Liver (tissue), 9 donors: Measurements from ENCODE around the gene SLC39A3. TPM values are rescaled to one million over a fixed set of nuclear protein-coding genes. Genes with fewer than 3 reads are reported as not detected.

Source experiments
- DNase-seq: peaks from one replicate; pipeline ENCODE4 v3.0.0-alpha.2; 2017; ENCODE audit warnings: low spot score
- H3K27ac ChIP-seq, 2 donors: one replicate each; pipeline ENCODE4 v1.7.0; 2013; ENCODE audit warnings: inconsistent platforms in 2 of 2, low read length in 2 of 2, control low read depth in 1 of 2, low read depth in 1 of 2, mild to moderate bottlenecking in 1 of 2
- H3K27me3 ChIP-seq, 4 donors: one replicate each; pipeline versions ENCODE4 v1.6.1 to v1.7.0; 2013; ENCODE audit warnings: low read length in 3 of 4, inconsistent platforms in 1 of 4, mild to moderate bottlenecking in 1 of 4, moderate library complexity in 1 of 4; ENCODE audit not compliant: control insufficient read depth in 4 of 4, insufficient read depth in 4 of 4
- H3K36me3 ChIP-seq, 4 donors: one replicate each; pipeline versions ENCODE4 v1.6.1 to v1.7.0; 2013; ENCODE audit warnings: low read length in 3 of 4, mild to moderate bottlenecking in 3 of 4, low read depth in 1 of 4, moderate library complexity in 1 of 4; ENCODE audit not compliant: control insufficient read depth in 4 of 4, insufficient read depth in 3 of 4
- H3K4me1 ChIP-seq, 4 donors: one replicate each; pipeline versions ENCODE4 v1.6.1 to v1.7.0; 2013; ENCODE audit warnings: low read length in 3 of 4, mild to moderate bottlenecking in 3 of 4, moderate library complexity in 1 of 4; ENCODE audit not compliant: control insufficient read depth in 4 of 4, insufficient read depth in 4 of 4
- H3K4me3 ChIP-seq, 3 donors: one replicate each; pipeline versions ENCODE4 v1.6.1 to v1.7.0; 2013; ENCODE audit warnings: low read length in 3 of 3, control low read depth in 1 of 3, low read depth in 1 of 3, mild to moderate bottlenecking in 1 of 3
- H3K9ac ChIP-seq, 2 donors: one replicate each; pipeline ENCODE4 v1.7.0; 2013; ENCODE audit warnings: low read length in 2 of 2, mild to moderate bottlenecking in 2 of 2, moderate library complexity in 2 of 2, control low read depth in 1 of 2, low read depth in 1 of 2
- H3K9me3 ChIP-seq, 4 donors: one replicate each; pipeline versions ENCODE4 v1.6.1 to v1.7.0; 2013; ENCODE audit warnings: low read length in 3 of 4; ENCODE audit not compliant: control insufficient read depth in 4 of 4
- EGR1 ChIP-seq, 2 donors: IDR thresholded peaks; 2 replicates each; pipeline ENCODE4 v1.6.1; 2016 to 2018; ENCODE audit warnings: antibody characterized with exemption in 2 of 2, low read depth in 2 of 2
- FOXA2 ChIP-seq: IDR thresholded peaks from 2 replicates; pipeline ENCODE4 v1.6.1; 2016; ENCODE audit warnings: antibody characterized with exemption
- HNF4A ChIP-seq, 2 donors: conservative IDR thresholded peaks; 2 replicates each; pipeline ENCODE4 v1.6.1; 2016; ENCODE audit warnings: antibody characterized with exemption in 2 of 2, mild to moderate bottlenecking in 2 of 2
- HNF4G ChIP-seq: IDR thresholded peaks from 2 replicates; pipeline ENCODE4 v1.6.1; 2016; ENCODE audit warnings: antibody characterized with exemption
- JUND ChIP-seq, 2 donors: IDR thresholded peaks; 2 replicates each; pipeline ENCODE4 v1.6.1; 2016; ENCODE audit warnings: antibody characterized with exemption in 2 of 2
- RAD21 ChIP-seq, 2 donors: IDR thresholded peaks; 2 replicates each; pipeline ENCODE4 v1.6.1; 2016; ENCODE audit warnings: antibody characterized with exemption in 2 of 2, mild to moderate bottlenecking in 2 of 2
- RXRA ChIP-seq, 2 donors: IDR thresholded peaks; 2 replicates each; pipeline ENCODE4 v1.6.1; 2017 to 2018; ENCODE audit warnings: antibody characterized with exemption in 2 of 2, mild to moderate bottlenecking in 1 of 2
- SP1 ChIP-seq: IDR thresholded peaks from 2 replicates; pipeline ENCODE4 v1.6.1; 2018; ENCODE audit warnings: antibody characterized with exemption, mild to moderate bottlenecking
- TAF1 ChIP-seq: conservative IDR thresholded peaks from 2 replicates; pipeline ENCODE4 v1.6.1; 2016; ENCODE audit warnings: antibody characterized with exemption, mild to moderate bottlenecking
- YY1 ChIP-seq: IDR thresholded peaks from 2 replicates; pipeline ENCODE4 v1.6.1; 2016; ENCODE audit warnings: antibody characterized with exemption, mild to moderate bottlenecking
- WGBS: extraction: QIAGEN DNeasy Blood & Tissue Kit; methylation state at CpG from one replicate; pipeline ENCODE4 v1.1.7; 2013; 5-methylcytosine and 5-hydroxymethylcytosine counted together
- polyA plus RNA-seq, 2 donors: library from polyadenylated mRNA; stranded (reverse) in 1 of 2; unstranded in 1 of 2; fragments of 200-250 nt in 1 of 2; fragments of >200 nt in 1 of 2; fragmentation: Nextera tagmentation in 1 of 2; extraction: Ambion mirVana in 1 of 2; gene quantifications; one replicate each; pipeline versions ENCODE4 v1.2.1 to v1.2.3, GENCODE V29; 2013 to 2015
- total RNA-seq, 2 donors: library from RNA; depleted of rRNA; stranded (reverse); fragments of >200 nt; gene quantifications; one replicate each; pipeline ENCODE4 v1.2.3, GENCODE V29; 2014
- TF ChIP-seq, protein P1 (sequence below): fragments of 150-350 bp; IDR thresholded peaks from 2 replicates; pipeline ENCODE4 v1.5.1; 2017; ENCODE audit warnings: improper control_type of control experiment, low read depth, low read length; ENCODE audit not compliant: missing input control
- TF ChIP-seq, protein P2 (sequence below): IDR thresholded peaks from 2 replicates; pipeline ENCODE4 v1.6.1; 2016; ENCODE audit warnings: antibody characterized with exemption
- TF ChIP-seq, protein P3 (sequence below): IDR thresholded peaks from 2 replicates; pipeline ENCODE4 v1.6.1; 2016; ENCODE audit warnings: antibody characterized with exemption
- TF ChIP-seq, protein P4 (sequence below): IDR thresholded peaks from 2 replicates; pipeline ENCODE4 v1.6.1; 2016; ENCODE audit warnings: antibody characterized with exemption
- TF ChIP-seq, protein P5 (sequence below): IDR thresholded peaks from 2 replicates; pipeline ENCODE4 v1.6.1; 2016; ENCODE audit warnings: antibody characterized with exemption, mild to moderate bottlenecking
- donor health status: healthy.
- donor health status: healthy.
- donor health status: healthy.
- donor health status: healthy.
- donor health status: healthy.

Gene SLC39A3
- total and polyA plus RNA-seq, 4 donors = 19.8 to 29.0 (median 24.2) TPM

DNA sequence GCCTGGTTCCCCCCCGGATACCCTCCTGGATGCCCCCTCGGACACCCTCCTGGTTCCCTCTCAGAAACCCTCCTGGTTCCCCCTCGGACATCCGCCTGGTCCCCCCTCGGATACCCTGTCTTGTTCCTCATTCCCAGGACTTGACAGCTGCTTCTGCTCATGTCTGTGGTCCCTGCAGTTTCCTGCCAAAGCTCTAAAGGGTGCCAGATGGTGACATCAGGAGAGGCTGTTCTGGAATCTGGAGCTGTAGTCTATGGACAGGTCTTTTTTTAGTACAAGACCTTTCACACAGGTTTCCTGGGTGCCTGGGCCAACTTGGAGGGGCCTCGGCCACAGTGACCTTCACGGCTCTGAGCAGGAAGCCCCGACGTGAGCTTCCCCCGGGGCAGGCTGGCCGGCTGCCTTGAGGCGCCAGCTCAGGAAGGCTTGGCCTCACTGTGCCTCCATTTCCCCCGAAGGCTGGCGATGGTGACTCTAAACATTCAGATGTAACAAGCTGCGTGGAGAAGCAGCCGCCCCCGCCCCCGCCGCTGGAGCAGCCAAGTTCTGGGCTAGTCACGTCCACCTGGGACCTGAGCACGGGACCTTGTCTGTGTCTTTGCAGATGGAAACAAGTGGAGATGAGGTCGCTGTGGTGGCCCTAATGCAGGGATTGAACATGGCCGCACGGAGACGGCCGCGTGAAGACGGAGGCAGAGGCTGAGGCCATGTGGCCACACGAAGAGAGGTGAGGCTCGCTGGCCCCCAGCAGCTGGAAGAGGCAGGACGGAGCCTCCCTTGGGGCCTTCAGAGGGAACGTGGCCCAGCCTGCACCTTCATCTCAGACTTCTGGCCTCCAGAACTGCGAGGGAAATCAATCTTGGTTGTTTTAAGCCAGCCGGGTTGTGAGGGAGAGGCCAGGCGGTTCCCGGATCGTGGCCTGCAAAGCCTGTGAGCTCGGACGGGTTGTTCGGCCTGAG, 30.5 kb upstream of the SLC39A3 start:
- WGBS = 84% methylated on average over 40 of the region's 40 CpGs
- no peak overlapping the region for H3K4me3 ChIP-seq
- peak overlapping the region in 1 of 2 donors; percentile 38 for H3K27ac ChIP-seq
- no peak overlapping the region for H3K9ac ChIP-seq
- TF ChIP-seq, protein P1, sequence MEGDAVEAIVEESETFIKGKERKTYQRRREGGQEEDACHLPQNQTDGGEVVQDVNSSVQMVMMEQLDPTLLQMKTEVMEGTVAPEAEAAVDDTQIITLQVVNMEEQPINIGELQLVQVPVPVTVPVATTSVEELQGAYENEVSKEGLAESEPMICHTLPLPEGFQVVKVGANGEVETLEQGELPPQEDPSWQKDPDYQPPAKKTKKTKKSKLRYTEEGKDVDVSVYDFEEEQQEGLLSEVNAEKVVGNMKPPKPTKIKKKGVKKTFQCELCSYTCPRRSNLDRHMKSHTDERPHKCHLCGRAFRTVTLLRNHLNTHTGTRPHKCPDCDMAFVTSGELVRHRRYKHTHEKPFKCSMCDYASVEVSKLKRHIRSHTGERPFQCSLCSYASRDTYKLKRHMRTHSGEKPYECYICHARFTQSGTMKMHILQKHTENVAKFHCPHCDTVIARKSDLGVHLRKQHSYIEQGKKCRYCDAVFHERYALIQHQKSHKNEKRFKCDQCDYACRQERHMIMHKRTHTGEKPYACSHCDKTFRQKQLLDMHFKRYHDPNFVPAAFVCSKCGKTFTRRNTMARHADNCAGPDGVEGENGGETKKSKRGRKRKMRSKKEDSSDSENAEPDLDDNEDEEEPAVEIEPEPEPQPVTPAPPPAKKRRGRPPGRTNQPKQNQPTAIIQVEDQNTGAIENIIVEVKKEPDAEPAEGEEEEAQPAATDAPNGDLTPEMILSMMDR = no peak
- TF ChIP-seq YY1 = no peak
- no peak for TF ChIP-seq HNF4G
- TF ChIP-seq, protein P2, sequence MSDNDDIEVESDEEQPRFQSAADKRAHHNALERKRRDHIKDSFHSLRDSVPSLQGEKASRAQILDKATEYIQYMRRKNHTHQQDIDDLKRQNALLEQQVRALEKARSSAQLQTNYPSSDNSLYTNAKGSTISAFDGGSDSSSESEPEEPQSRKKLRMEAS = no peak
- TF ChIP-seq FOXA2 = no peak
- TF ChIP-seq, protein P3, sequence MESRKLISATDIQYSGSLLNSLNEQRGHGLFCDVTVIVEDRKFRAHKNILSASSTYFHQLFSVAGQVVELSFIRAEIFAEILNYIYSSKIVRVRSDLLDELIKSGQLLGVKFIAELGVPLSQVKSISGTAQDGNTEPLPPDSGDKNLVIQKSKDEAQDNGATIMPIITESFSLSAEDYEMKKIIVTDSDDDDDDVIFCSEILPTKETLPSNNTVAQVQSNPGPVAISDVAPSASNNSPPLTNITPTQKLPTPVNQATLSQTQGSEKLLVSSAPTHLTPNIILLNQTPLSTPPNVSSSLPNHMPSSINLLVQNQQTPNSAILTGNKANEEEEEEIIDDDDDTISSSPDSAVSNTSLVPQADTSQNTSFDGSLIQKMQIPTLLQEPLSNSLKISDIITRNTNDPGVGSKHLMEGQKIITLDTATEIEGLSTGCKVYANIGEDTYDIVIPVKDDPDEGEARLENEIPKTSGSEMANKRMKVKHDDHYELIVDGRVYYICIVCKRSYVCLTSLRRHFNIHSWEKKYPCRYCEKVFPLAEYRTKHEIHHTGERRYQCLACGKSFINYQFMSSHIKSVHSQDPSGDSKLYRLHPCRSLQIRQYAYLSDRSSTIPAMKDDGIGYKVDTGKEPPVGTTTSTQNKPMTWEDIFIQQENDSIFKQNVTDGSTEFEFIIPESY = no peak
- TF ChIP-seq RAD21 (IDR thresholded peaks at IDR 0.05) = no peak
- TF ChIP-seq SP1 = no peak
- no peak for TF ChIP-seq RXRA (IDR thresholded peaks at IDR 0.05)
- TF ChIP-seq, protein P4, sequence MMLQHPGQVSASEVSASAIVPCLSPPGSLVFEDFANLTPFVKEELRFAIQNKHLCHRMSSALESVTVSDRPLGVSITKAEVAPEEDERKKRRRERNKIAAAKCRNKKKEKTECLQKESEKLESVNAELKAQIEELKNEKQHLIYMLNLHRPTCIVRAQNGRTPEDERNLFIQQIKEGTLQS = no peak
- no peak for TF ChIP-seq EGR1 (IDR thresholded peaks at IDR 0.05; ENCODE audit: low read depth in 2 of 2)
- TF ChIP-seq HNF4A (conservative IDR thresholded peaks at IDR 0.05) = no peak
- TF ChIP-seq TAF1 = no peak
- TF ChIP-seq JUND (IDR thresholded peaks at IDR 0.05) = no peak
- TF ChIP-seq, protein P5, sequence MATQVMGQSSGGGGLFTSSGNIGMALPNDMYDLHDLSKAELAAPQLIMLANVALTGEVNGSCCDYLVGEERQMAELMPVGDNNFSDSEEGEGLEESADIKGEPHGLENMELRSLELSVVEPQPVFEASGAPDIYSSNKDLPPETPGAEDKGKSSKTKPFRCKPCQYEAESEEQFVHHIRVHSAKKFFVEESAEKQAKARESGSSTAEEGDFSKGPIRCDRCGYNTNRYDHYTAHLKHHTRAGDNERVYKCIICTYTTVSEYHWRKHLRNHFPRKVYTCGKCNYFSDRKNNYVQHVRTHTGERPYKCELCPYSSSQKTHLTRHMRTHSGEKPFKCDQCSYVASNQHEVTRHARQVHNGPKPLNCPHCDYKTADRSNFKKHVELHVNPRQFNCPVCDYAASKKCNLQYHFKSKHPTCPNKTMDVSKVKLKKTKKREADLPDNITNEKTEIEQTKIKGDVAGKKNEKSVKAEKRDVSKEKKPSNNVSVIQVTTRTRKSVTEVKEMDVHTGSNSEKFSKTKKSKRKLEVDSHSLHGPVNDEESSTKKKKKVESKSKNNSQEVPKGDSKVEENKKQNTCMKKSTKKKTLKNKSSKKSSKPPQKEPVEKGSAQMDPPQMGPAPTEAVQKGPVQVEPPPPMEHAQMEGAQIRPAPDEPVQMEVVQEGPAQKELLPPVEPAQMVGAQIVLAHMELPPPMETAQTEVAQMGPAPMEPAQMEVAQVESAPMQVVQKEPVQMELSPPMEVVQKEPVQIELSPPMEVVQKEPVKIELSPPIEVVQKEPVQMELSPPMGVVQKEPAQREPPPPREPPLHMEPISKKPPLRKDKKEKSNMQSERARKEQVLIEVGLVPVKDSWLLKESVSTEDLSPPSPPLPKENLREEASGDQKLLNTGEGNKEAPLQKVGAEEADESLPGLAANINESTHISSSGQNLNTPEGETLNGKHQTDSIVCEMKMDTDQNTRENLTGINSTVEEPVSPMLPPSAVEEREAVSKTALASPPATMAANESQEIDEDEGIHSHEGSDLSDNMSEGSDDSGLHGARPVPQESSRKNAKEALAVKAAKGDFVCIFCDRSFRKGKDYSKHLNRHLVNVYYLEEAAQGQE = no peak
- peaks cover 0 to 14% (median 3%) of the 10 kb centered on the region in 4 donors for H3K36me3 ChIP-seq
- H3K27me3 ChIP-seq = no peaks in the 10 kb centered on the region
- H3K9me3 ChIP-seq = no peaks in the 10 kb centered on the region
- no peak for DNase-seq
- peaks cover 1 to 13% (median 7%) of the 10 kb centered on the region in 4 donors for H3K4me1 ChIP-seq
